ENCODE results near the gene XXYLT1.

DNA sequence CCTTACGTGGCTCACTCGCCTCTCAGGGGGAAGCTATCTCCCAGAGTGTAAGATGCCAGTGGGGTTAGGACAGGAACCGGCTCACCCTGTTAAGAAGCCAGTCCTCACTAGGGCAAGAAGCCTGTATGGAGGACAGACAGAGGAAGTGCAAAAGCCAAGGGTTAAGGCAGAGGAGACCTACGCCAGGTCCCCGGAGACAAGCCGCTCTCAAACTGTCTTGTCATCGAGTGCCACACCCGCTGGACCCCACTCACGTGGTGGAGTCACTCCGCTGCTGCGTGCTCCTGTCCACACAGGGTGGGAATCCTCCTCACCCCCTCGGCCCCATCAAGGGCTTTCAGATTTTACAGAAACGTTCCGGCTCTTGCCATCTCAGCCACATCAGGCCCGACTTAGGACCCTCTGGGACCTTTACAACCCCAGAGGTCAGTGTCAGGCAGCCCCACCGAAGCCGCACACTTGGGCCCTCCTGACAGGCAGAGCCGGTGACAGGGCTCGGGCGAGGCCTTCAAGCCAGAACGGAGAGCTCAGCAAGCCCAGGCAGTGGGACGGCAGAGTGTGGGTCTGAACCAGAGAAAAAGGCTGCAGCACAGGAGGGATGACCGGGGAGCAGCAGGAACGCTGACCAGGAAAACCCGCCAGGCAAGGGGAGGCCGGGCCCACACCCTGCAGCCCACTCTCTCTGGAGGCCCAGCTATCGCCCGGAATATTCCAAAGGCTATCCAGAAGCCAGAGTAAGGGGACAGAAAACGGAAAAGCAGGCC, 61.7 kb downstream of the XXYLT1 start:
- TF ChIP-seq, protein P1, sequence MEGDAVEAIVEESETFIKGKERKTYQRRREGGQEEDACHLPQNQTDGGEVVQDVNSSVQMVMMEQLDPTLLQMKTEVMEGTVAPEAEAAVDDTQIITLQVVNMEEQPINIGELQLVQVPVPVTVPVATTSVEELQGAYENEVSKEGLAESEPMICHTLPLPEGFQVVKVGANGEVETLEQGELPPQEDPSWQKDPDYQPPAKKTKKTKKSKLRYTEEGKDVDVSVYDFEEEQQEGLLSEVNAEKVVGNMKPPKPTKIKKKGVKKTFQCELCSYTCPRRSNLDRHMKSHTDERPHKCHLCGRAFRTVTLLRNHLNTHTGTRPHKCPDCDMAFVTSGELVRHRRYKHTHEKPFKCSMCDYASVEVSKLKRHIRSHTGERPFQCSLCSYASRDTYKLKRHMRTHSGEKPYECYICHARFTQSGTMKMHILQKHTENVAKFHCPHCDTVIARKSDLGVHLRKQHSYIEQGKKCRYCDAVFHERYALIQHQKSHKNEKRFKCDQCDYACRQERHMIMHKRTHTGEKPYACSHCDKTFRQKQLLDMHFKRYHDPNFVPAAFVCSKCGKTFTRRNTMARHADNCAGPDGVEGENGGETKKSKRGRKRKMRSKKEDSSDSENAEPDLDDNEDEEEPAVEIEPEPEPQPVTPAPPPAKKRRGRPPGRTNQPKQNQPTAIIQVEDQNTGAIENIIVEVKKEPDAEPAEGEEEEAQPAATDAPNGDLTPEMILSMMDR (conservative IDR thresholded peaks at IDR 0.05; ENCODE audit: low read depth, low read length): no peak
- TF ChIP-seq EZH2 (IDR thresholded peaks at IDR 0.05; ENCODE audit: low read length, unreplicated experiment): no peak
